Diencephalon (tissue), 1 donor: ENCODE results near the gene COX20. TPM values are rescaled to one million over a fixed set of nuclear protein-coding genes. Genes with fewer than 3 reads are reported as not detected.

ENCODE experiments used
- total RNA-seq: library from RNA; depleted of rRNA; stranded (reverse); fragments of >200 nt; gene quantifications from one replicate; pipeline ENCODE4 v1.2.3, GENCODE V29; 2014

The COX20 gene
- 78.4 TPM for total RNA-seq

DNA sequence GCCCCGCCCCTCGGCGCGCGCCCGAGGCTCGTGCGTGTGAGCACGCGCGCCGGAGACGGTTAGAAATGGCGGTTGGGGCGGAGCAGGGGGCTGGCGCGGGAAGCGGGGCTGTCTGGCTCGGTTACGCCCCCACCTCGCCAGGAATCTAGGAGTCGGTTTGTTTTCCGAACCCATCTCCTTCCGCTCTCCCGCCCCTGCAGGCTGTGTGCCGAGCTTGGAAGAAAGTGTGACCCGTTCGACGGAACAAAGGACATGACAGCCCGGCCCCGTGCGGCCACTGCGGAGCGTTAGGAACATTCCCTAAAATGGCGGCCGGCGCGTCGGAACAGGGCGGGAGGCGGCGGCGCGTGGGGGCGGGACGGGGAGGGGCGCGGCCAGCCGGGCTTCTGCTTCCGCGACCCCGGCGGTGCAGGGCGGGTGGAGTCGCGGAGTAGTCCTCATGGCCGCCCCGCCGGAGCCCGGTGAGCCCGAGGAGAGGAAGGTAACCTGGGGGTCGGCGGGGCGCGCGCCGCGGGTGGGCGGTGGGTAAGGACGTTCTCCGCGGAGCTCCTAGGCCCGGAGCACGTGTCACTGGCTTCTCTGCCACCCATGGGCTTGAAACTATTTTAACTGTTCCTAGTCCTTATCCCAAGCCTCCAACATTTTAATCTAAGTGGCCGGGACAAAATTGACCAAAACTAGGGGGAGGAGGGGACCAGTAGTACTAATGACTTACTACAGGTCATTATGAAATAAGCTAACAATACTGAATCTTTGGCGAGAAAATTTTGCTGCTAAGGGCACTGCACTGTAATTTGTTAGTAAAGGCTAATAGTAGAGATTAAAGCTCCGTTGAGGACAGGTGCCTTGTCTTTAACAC lies at the start of gene COX20:
COX20 (plus strand) TSS at position 383 of the 859 bp plus-strand sequence; CDS start at position 440, 57 bp downstream.

DNA sequence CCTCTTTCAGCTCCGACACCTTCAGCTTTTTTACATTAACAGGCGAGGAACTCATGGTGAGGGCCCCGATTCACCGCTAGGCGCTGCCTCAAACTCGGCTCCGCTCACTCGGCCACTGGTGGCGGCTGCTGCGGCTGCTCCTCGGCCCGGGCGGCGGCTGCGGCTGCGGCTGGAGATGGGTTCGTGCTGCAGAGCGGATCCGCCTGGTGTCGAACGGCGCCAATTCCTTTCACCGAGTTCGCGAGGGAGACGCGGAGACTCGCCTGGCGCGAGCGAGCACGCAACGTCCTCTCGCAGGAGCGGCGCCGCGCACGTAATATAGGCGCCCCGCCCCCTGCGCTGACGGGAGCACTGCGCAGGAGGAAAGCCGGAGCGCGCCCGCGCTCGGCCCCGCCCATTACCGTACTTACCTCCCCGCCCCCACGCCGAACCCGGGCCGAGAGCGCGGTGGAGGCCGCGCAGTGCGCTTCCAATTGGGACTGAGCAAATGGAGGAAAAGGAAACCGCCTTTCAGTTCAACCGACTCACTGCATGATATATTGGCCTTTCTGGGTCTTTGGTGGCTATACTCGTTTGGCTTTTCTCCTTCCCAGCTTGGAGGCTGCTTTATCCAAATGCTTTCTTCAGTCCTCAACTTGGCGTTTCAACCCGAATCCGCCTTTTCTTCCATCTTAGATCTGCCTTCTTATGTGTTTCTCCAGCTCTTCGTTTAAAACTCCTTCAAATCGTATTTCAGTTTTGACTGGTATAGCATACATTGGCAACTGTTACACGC lies 29.0 kb downstream of the COX20 start, which contains the start of gene HNRNPU:
HNRNPU (minus strand) TSS at position 291 of the 775 bp plus-strand sequence; CDS start at position 55, 236 bp downstream.

Other genes with a start within 250 kb of the COX20 start
- gene DESI2, start 182.5 kb upstream of the COX20 start, total RNA-seq: 36.0 TPM
- gene HNRNPU, start 28.9 kb downstream of the COX20 start, total RNA-seq: 510 TPM